Embryonic facial prominence (tissue), 1 donor: ENCODE measurements around the gene ARHGEF11.
A peak's percentile ranks its signal among the peaks of the same experiment; 100 is the strongest.

Source experiments
- DNase-seq: peaks from one replicate; pipeline ENCODE4 v3.0.0-alpha.2; 2016; ENCODE audit errors: extremely low spot score

ARHGEF11 gene

DNA sequence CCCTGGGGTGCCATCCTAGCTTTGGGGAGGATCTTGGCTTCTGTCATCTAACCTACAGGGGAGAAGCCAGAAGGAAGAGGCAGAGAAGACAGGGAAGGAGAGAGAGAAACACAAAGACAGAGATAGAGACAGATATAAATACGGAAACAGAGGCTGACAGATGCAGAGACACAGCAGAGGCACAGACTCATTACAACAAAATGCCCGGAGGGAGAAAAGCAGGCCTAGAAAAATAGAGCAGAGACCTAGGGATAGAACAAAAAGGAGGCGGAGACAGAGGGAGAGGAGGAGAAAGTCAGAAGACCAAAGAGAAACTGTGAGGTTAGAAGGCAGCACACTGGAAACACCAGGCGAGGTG is 150.1 kb downstream of the ARHGEF11 start:
- DNase-seq = no peak

- no peak for DNase-seq
These were observed 150.7 kb downstream of the ARHGEF11 start for GRCh38 chr1:156894711-156895454.

- DNase-seq = no peak
These were observed 151.5 kb downstream of the ARHGEF11 start for GRCh38 chr1:156894001-156894400.

GRCh38 chr1:156893048-156893953 is 152.2 kb downstream of the ARHGEF11 start, which contains the start of gene PEAR1:
Gene PEAR1 (plus strand): TSS chr1:156893718. CDS start chr1:156903927, 10,209 bp downstream.
- DNase-seq = peak; percentile 32

- DNase-seq = peak; percentile 79
These were observed 153.1 kb downstream of the ARHGEF11 start for GRCh38 chr1:156892190-156893047.

DNA sequence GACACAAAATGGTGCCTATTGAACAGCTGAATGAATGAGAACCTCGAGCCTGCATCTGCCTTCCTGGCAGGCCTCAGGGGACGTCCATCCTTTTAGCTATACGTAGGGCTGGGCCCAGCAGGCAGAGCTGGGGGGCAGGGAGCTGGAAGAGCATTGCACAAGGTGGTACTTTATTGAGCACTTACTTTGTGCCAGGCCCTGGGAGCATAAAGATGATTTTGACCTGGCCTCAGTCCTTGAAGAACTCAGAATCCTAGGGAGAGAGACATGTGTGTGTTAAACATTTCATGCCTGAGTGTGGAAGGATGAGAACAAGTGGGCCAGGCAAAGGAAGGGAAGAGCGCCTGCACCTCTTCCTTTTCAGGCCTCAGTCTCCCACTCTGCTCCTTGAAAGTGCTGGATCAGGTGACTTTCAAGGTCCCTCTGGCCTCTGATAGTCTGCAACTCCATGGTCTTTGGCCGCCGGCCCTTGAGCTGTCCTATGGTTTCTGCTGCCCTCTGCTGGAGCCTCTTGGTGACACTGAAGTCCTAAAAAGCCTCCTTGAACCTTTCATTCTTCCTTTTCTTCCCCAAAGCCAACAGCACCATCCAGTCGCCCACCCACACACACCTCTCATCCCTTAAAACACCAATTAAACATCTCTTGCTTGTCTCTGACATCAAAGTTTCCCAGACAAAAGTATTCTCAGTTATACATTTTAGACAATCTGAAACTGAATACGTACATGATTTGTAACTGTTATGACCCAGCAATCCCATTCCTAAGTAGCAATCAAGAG is 155.6 kb downstream of the ARHGEF11 start:
- no peak for DNase-seq

DNA sequence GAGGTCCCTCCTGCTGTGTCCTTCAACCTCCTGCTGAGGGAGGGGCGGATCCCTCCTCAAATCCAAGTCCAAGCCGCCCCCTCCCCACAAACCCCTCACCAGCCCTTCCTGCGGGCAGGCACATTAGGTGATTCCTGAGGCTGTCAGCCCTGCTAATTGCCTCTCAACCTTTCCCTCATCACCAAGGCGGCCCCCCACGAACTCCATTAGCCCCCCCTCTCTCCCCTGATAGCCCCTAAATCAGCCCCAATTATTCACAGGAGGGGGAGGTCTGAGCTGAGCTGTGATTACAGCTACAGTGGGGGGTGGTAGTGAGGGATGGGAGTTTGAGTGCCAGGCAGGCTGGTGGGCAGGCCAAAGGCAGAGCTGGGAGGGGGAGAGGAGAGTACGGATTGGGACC is 157.8 kb downstream of the ARHGEF11 start:
- no peak for DNase-seq

GRCh38 chr1:156887317-156887716 is 158.2 kb downstream of the ARHGEF11 start:
- DNase-seq = no peak

- no peak for DNase-seq
These were observed 158.8 kb downstream of the ARHGEF11 start for GRCh38 chr1:156886583-156887281.

GRCh38 chr1:156885880-156886355 is 159.6 kb downstream of the ARHGEF11 start:
- DNase-seq = no peak

DNA sequence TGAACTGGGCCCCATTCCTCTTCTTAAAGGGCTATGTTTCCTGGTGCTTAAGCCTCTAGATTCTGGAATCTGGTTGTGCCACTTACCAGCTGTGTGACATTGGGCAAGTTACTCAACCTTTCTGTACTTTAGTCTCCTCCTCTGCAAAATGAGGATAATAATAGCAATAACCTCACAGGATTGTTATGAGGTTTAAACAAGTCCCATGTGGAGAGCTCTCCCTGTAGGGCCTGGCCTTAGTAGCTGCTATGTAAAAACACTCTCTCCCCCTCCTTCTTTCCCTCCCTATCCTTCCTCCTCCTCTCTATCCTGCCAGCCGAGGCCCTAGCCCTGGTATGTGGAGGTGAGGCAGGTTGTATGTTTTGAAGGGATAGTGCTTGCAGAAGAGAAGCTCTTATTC is 160.2 kb downstream of the ARHGEF11 start:
- no peak for DNase-seq
